IPS-NIHi7 (cell line): ENCODE results near the gene SOBP.

Experiments
- DNase-seq: peaks from one replicate; pipeline ENCODE4 v3.0.0; 2012; ENCODE audit warnings: mixed read lengths; ENCODE audit errors: extremely low spot score

Gene SOBP

DNA sequence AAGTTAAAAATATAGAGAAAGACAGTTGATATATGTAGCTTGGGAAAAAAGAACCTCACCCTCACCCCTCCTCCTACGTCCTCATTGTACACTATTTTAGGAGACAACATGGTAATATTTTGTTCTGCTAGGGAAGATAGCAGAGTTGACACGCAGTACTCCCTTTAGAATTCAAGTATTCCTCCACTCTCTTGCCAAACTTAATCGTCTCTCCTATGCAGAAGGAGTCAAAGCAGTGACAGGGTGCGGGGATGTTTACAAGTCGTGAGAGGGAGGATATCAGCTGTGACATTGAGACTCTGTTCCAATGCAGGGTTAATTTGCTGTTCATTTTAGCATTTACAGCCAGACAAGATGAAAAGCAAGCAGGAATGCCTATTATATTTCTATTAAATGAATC lies 97.5 kb downstream of the SOBP start:
- no peak for DNase-seq

DNA sequence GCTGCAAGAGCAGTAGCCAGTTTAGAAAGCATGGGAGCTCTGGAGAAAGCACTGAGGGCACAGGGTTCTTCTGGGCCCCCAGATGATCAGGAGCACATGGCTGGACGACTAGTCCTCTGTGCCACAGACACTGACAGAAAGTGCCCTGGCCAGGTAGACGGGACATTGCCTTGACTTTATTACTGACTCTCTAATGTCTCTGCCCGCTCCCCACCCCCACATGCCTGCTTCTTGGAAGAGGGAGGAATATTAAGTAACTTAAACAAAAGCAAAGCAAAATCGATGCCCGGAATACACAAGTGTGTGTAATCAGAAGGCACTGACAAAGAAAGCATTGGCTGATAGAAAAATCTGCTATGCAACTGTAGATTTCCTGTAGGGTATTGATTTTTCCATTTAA lies 99.3 kb downstream of the SOBP start:
- no peak for DNase-seq

DNA sequence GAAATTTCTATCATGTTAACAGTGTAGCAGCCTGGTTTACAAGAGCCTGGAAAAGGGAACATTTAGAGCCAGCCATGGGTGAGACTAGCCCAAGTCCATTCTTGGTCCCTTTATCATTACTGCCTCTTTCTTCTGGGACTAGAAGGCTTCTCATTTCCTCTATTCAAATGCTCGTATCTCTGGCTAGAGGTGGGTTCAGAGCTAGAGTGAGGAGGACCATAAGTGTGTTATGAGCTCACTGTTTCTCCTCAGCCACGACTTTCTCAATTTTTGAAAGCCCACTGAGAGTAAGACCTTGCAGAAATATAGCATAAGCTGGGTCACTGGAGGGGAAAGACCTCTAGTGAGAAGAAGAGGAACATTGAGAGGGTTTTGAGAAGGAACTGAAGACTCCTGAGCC lies 100.0 kb downstream of the SOBP start:
- DNase-seq, result no peak

DNA sequence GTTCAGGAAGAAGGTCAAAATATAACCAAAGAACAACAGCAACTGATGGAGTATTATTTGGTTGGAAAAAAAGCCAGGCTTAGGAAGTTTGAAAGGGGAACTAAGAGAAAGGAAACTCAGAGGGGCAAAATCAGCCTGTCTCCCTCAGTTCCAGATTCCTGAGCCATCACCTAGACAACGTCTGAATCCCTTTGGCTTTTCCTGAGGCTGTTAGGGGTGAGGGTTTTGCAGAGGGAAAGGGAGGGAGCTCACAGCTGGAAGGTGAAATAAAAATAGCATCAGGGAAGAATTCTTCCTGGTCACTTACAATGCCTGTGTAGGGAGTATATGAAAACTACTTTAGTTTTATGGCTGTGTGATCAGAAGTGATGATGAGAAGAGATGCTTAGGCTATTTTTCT lies 100.5 kb downstream of the SOBP start:
- DNase-seq, result no peak

DNA sequence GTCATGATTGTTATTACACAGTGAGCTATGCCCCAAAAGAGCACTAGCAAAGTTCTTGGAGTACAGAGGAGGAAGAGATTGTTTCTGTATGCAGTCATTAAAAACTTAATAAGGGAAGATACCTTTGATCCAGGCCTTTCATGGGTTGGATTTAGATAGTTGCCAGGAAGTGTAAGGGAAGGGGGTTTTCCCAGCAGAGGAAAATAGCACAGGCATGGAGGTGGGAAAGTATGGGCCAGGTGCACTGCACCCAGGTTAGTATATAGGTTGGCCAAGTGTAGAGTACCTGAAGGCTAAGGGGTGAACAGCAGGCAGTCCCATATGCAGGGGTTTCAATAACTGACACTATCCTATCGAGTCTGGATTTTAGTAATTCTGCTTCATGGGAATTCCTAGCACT lies 101.4 kb downstream of the SOBP start:
- no peak for DNase-seq

- DNase-seq, result no peak
Observed at GRCh38 chr6:107592806-107593205, 102.9 kb downstream of the SOBP start.

DNA sequence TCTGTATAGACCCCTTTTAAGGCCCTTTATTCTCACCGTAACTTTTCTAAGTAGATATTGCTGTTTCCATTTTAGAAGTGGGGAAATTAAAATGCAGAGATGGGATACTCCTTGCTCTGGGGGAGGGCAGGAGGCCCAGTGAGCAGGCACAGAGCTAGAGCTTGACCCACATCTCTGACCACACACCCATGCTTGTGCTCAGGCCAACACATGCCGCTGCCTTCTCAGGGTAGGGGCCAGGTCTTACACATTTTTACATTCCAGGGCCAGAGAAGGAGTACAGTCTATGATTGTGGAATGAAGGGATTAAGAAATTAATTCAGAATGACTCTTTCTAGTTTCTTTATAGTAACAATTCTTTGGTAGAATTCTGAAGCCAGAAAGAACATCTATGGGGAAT lies 104.8 kb downstream of the SOBP start:
- no peak for DNase-seq

GRCh38 chr6:107598091-107598490 lies 108.2 kb downstream of the SOBP start:
- no peak for DNase-seq

DNA sequence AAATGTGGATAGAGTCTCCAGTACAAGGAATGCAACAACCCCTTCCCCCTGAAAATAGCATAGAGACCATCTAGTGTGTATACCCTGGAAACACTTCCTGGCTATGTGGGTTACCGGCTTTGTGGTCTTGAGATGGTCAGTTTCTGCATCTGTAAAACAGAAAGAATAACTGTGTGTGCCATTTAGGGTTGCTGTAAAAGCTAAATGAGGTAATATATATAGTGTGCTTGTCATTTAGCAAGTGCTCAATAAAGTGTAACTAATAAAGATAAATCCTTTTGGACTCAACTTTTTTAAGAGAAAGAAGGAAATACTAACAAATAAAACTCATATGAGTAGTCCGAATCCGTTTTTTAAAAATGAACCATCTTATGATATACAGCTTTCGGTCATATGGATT lies 109.1 kb downstream of the SOBP start:
- DNase-seq, result no peak

DNA sequence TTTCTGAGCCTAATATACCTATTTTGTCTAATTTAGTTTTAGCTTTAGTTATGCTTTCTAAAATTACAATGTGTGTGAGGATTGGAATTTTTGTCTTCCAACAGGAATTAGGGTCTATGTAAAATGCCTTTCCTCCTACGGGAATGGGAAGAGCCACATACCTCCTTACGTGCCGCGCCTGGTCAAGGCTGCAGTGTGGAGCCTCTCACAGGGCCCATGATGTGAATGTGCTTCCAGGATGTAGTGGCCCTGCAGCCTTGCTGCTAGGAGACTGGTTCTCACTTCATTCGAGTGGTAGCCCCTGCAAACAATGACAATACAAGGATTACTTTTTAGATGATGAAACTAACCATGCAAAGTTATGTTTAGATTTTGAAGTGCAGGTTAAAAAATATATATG lies 110.2 kb downstream of the SOBP start:
- peak; percentile 65 for DNase-seq

DNA sequence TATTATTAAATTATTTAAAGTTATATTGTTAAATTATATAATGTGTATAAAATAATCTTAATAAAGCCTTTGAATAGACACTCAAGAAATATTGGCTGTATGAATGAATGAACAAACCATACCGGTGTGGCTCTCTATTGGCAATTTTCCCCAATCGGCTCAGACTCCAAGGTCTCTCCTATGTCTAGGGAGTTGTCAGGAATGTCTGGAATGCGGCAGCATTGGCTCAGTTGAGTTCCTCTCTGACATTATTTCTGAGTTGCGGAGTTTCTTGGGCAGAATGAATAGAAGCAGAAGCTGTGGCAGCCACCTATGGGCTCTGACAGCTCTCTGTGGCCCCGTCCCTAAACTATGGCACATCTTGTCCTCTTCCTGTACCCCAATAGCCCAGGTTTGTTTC lies 111.0 kb downstream of the SOBP start:
- peak; percentile 70 for DNase-seq

DNA sequence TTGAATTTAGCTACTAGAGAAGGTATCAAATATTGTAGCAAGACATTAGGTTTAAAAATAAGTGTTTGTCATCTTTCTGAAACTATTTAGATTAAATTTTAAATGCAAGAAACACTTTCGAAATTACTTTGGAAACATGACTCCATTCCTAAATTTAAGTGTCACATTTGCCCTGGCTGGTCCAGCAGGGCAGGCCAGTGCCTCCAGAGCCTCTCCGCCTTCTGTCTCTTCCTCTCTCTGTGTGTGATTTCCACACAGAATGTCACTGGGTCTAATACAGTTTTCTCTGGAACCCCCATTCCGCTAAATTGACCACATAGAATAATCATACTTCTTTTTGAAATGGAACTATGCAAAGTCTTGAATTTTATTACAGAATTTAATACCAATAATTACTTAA lies 111.5 kb downstream of the SOBP start:
- DNase-seq, result no peak

GRCh38 chr6:107602321-107603005 lies 112.5 kb downstream of the SOBP start:
- DNase-seq, result no peak

- no peak for DNase-seq
Observed at GRCh38 chr6:107603006-107603370, 113.1 kb downstream of the SOBP start.

GRCh38 chr6:107604549-107604948 lies 114.6 kb downstream of the SOBP start:
- no peak for DNase-seq

DNA sequence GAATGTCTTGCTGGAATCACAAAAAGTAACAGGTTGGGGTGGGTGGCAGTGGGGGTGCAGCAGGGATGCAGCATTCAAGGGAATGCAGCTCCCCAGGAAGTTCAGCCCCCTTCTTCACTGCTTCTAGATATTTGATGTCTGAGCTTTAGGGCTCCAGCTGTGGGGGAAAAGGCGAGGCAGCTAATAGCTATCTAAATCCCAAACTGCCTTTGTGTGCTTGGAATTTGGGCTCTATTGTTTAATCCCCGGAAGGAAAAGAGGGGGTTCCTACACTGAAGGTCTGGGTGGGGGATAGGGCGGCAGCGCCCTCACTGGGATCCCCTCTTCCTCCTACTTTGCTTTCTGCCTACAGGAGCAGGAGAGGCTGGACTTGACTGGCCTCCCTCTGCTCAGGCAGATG lies 116.5 kb downstream of the SOBP start:
- DNase-seq, result no peak

- DNase-seq, result no peak
Observed at GRCh38 chr6:107607116-107607515, 117.2 kb downstream of the SOBP start.

DNA sequence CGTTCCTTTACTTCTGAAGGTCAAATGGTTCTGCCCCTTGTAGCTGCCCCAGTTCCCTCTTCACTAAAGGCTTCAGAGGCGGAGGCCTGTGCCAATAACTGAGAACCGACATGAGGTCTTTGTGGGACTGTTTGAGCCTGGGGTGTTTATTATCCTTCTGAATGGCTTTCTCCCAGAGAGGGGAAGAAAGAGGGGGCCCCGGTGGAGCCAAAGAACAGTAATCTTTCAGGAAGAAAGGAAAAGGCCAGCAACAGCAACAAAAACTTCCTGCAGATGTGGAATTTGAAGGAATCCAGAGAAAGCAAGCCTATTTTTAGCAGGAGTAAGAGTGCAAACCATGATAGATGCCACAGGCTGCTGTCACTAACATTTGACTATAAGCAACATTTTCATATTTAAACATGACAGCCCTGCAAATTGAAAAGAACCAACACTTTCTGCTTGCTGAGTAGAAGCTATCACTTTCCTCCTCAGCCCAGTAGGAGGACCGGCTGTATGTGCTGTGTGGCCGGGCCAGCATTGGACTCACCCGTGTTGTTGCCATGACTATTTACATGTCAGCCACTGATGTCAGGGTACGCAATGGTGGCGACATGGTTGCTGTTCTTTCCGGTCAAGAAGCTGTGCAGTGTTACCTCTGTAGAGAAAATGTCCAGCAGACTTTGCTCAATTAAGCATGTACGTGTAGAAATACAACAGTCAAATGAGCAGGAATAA lies 121.3 kb downstream of the SOBP start:
- DNase-seq, result no peak

- no peak for DNase-seq
Observed at GRCh38 chr6:107612762-107613415, 123.0 kb downstream of the SOBP start.

GRCh38 chr6:107613651-107614379 lies 123.9 kb downstream of the SOBP start:
- DNase-seq, result no peak

- no peak for DNase-seq
Observed at GRCh38 chr6:107614828-107615227, 124.9 kb downstream of the SOBP start.

- no peak for DNase-seq
Observed at GRCh38 chr6:107616775-107617174, 126.9 kb downstream of the SOBP start.
